OCI-LY3 (cell line): Measurements from ENCODE around the gene SLC22A4.

ENCODE experiments used
- H2AFZ ChIP-seq: fragments of 200-600, 300-600 bp; shearing (Covaris generic); 2 replicates; pipeline ENCODE4 v1.6.0; 2014; ENCODE audit warnings: antibody characterized with exemption, low read depth, low read length
- H3K27ac ChIP-seq: fragments of 200-600, 300-600 bp; sonication (generic); 2 replicates; pipeline ENCODE4 v1.5.1; 2014; ENCODE audit warnings: mild to moderate bottlenecking, low read length, moderate library complexity, mixed read lengths
- H3K27me3 ChIP-seq: fragments of 200-600, 300-600 bp; sonication (generic); 2 replicates; pipeline ENCODE4 v1.6.1; 2014; ENCODE audit warnings: low read depth, low read length, mixed read lengths
- H3K36me3 ChIP-seq: fragments of 200-600, 300-600 bp; sonication (generic); replicated peaks from 2 replicates; pipeline ENCODE3; 2014; ENCODE audit warnings: low read depth, low read length, mixed read lengths
- H3K4me1 ChIP-seq: fragments of 300-600, 200-600 bp; sonication (generic); 2 replicates; pipeline ENCODE4 v1.6.1; 2014; ENCODE audit warnings: low read length, mixed read lengths
- H3K4me2 ChIP-seq: fragments of 200-600, 300-600 bp; sonication (generic); 2 replicates; pipeline ENCODE4 v1.6.1; 2014; ENCODE audit warnings: low read length, mixed read lengths
- H3K4me3 ChIP-seq: fragments of 300-600, 200-600 bp; sonication (generic); 2 replicates; pipeline ENCODE4 v1.5.1; 2014; ENCODE audit warnings: antibody characterized with exemption, mild to moderate bottlenecking, low read length, moderate library complexity
- H3K79me2 ChIP-seq: fragments of 300-600, 200-600 bp; shearing (Covaris generic); 2 replicates; pipeline ENCODE4 v1.6.1; 2014; ENCODE audit warnings: mild to moderate bottlenecking, low read length, mixed read lengths
- H3K9ac ChIP-seq: fragments of 300-600, 200-600 bp; shearing (Covaris generic); 2 replicates; pipeline ENCODE4 v1.6.0; 2014; ENCODE audit warnings: mild to moderate bottlenecking, low read length, moderate library complexity
- H3K9me3 ChIP-seq: fragments of 200-600, 300-600 bp; shearing (Covaris generic); 2 replicates; pipeline ENCODE4 v1.6.1; 2014; ENCODE audit warnings: low read length, mixed read lengths; ENCODE audit not compliant: insufficient read depth
- H4K20me1 ChIP-seq: fragments of 200-600, 300-600 bp; sonication (generic); 2 replicates; pipeline ENCODE4 v1.6.1; 2016; ENCODE audit warnings: low read length, mixed read lengths; ENCODE audit not compliant: insufficient read depth
- EZH2phosphoT487 ChIP-seq: fragments of 200-600 bp; shearing (Covaris generic); IDR thresholded peaks from 2 replicates; pipeline ENCODE4 v1.6.1; 2018; ENCODE audit warnings: antibody characterized with exemption, mixed run types, low read depth
- TF ChIP-seq, protein P1 (sequence below): fragments of 200-600, 300-600 bp; sonication (generic); IDR thresholded peaks from 2 replicates; pipeline ENCODE4 v1.5.1; 2014; ENCODE audit warnings: antibody characterized with exemption, low read length, low read depth

The SLC22A4 gene

DNA sequence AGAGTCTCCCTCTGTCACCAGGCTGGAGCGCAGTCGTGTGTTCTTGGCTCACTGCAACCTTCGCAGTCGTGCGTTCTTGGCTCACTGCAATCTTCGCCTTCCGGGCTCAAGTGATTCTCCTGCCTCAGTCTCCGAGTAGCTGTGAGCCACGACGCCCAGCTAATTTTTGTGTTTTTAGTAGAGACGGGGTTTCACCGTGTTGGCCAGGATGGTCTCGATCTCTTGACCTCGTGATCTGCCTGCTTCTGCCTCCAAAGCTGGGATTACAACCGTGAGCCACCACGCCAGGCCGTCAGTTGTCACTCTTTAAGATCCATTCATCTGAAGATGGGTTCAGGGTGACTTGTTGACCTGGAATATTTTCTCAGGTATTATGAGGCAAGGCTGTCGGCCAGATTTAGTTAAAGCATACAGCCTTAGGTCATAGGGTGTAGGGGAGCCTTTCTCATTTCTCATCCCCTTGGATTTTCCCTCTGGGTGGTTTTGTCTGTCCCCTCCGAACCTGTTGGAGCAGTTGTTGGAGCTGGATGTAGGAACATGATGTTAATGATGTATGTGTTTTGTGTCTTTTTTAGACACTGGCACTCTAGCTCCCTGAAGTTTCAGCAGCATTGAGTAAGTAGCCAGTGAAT lies 76.9 kb downstream of the SLC22A4 start:
- H3K4me3 ChIP-seq = no peak overlapping the region
- no peaks in the 10 kb centered on the region for H3K79me2 ChIP-seq
- no peak overlapping the region for H2AFZ ChIP-seq
- H3K9ac ChIP-seq = no peak overlapping the region
- no peaks in the 10 kb centered on the region for H4K20me1 ChIP-seq
- no peaks in the 10 kb centered on the region for H3K27me3 ChIP-seq
- no peak overlapping the region for H3K27ac ChIP-seq
- H3K9me3 ChIP-seq = no peaks in the 10 kb centered on the region
- H3K36me3 ChIP-seq = no peaks in the 10 kb centered on the region
- H3K4me2 ChIP-seq = peak overlapping the region; percentile 96; the same call in 1 of the 2 replicates
- H3K4me1 ChIP-seq = peaks cover 4% of the 10 kb centered on the region; the same call in 1 of the 2 replicates
- no peak for TF ChIP-seq EZH2phosphoT487
- TF ChIP-seq, protein P1, sequence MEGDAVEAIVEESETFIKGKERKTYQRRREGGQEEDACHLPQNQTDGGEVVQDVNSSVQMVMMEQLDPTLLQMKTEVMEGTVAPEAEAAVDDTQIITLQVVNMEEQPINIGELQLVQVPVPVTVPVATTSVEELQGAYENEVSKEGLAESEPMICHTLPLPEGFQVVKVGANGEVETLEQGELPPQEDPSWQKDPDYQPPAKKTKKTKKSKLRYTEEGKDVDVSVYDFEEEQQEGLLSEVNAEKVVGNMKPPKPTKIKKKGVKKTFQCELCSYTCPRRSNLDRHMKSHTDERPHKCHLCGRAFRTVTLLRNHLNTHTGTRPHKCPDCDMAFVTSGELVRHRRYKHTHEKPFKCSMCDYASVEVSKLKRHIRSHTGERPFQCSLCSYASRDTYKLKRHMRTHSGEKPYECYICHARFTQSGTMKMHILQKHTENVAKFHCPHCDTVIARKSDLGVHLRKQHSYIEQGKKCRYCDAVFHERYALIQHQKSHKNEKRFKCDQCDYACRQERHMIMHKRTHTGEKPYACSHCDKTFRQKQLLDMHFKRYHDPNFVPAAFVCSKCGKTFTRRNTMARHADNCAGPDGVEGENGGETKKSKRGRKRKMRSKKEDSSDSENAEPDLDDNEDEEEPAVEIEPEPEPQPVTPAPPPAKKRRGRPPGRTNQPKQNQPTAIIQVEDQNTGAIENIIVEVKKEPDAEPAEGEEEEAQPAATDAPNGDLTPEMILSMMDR = no peak

DNA sequence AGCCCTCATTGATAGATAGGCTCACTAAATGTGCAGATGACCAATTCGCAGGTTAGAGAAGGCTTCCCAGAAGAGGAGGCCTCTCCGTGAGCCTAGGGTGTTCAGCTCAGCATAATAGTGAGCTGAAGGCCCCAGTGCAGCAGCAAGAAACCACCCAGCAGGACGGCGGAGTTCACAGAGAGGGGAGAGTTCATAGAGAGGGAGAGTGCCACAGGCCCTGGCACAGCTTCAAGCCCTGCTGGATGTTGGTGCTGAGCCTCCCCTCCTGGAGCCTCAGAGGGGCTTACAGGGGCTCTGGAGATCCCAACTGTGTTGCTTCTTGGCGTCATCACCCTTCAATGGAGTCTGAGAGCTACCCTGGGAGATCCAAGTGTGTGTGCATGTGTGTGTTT lies 77.4 kb downstream of the SLC22A4 start:
- Histone ChIP-seq H3K27me3 (no peaks in the 10 kb centered on the region), H3K27ac (no peak overlapping the region), H3K4me1 (peaks cover 4% of the 10 kb centered on the region; the same call in 1 of the 2 replicates), H4K20me1 (no peaks in the 10 kb centered on the region), H3K9ac (no peak overlapping the region), H3K79me2 (no peaks in the 10 kb centered on the region), H3K4me3 (no peak overlapping the region), H3K9me3 (no peaks in the 10 kb centered on the region), H2AFZ (no peak overlapping the region), H3K36me3 (no peaks in the 10 kb centered on the region), H3K4me2 (no peak overlapping the region)
- TF ChIP-seq, protein P1 = no peak
- TF ChIP-seq EZH2phosphoT487 = no peak

DNA sequence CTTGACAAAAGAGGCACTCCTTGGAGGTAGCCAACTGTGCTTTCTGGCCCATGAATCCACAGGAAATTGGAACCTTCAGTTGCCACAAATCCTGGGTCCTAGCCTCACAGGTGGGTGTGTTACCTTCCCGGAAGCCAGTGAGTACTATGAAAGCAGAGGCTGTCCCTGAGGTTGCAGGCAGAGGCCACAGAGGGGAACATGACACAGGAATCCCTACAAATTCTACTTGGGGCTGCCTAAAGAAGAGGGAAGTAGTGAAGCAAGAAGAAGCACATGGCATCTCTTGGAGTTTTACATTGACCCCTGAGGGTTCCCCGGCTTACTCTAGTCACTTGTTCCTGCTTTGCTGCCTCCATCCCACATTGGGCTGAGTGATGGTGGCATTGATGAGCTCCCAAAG lies 77.9 kb downstream of the SLC22A4 start:
- Histone ChIP-seq H3K79me2 (no peaks in the 10 kb centered on the region), H3K9ac (no peak overlapping the region), H3K27ac (no peak overlapping the region), H3K4me2 (no peak overlapping the region), H3K9me3 (no peaks in the 10 kb centered on the region), H3K4me1 (peaks cover 4% of the 10 kb centered on the region; the same call in 1 of the 2 replicates), H3K4me3 (no peak overlapping the region), H4K20me1 (no peaks in the 10 kb centered on the region), H3K27me3 (no peaks in the 10 kb centered on the region), H3K36me3 (no peaks in the 10 kb centered on the region), H2AFZ (no peak overlapping the region)
- no peak for TF ChIP-seq EZH2phosphoT487
- TF ChIP-seq, protein P1 = no peak

DNA sequence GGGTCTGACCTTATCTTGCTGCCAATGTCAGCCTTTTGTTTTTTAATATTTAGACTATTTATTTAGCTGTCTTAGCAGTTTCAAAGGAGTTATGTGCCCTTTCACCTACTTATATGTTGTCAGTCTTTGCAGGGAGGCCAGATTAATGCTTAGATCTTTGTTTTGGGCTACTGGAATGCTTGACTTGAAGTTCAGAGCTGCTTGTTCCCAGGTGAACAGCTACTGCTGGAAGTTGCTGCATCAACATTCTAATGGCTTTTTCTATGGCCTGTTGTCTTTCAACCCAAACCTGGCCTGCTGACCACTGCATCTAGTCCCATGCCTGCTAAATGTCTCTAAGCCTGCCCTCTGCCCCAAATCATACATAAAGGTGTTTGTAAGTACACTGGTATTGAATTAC lies 78.3 kb downstream of the SLC22A4 start:
- Histone ChIP-seq H3K4me3 (no peak overlapping the region), H3K4me2 (no peak overlapping the region), H3K27ac (no peak overlapping the region), H3K4me1 (peaks cover 4% of the 10 kb centered on the region; the same call in 1 of the 2 replicates), H2AFZ (no peak overlapping the region), H3K36me3 (no peaks in the 10 kb centered on the region), H3K79me2 (no peaks in the 10 kb centered on the region), H3K9me3 (no peaks in the 10 kb centered on the region), H3K9ac (no peak overlapping the region), H4K20me1 (no peaks in the 10 kb centered on the region), H3K27me3 (no peaks in the 10 kb centered on the region)
- TF ChIP-seq EZH2phosphoT487 = no peak
- TF ChIP-seq, protein P1 = no peak
